DMS114 treated with DMSO at 0.1 percent for 48 hours (cell line): ENCODE data around the gene VPS26C.
"Not testable (repeated sequence)": the region's sequence is repeated elsewhere in the genome, so short reads cannot be mapped to it uniquely, and the experiment has no call there.

Experiments used
- DNase-seq: peaks from one replicate; lab custom pipeline; 2025; ENCODE audit not compliant: unreplicated experiment; lab: John Stamatoyannopoulos, UW

The VPS26C gene

DNA sequence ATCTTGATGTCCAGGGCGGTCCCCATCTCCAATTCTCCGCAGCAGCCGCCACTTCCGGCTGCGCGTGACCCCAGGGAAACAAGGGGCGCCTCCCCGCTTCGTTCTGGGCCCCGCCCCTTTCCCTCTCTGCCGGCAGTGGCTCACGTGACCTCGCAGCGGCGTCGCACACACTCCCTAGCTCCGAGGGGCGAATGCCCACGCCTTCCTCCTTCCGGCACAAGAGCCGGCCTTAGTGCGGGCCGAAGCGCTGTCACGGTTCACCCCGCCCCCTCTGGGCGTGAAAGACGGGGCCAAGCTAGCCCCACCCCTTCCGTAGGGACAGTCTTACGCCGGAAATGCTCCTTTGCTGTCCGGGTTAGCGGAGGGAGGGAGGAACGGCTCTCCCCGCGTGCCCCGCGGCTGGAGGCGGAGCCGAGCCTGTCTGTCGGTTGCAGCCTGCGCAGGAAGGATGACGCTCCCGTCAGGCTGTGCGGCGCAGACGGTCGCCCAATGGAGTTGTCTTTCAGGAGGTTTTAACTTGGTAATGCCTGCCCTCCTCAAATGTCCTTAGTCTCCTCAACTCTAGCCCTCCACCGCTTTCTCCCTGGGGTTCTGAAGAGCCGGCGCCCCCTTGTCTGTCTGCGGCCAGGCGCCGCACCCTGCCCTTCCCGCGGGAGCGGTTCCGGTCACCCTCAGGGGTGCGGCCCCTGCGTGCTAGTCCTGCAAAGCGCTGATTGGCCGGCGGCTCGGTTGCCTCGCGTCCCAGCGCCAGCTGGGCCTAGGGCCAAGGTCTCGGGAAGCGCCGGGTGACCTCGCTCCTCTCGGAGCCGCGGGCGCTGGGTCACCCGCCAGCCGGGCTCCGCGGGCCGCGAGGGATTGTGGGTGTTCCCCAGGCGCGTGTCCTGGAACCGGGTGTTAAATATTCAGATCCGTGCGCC lies at the start of gene VPS26C:
Gene VPS26C (minus strand): TSS at position 66 of the 917 bp plus-strand sequence. CDS start 40 bp downstream, at position 26.
- peak; percentile 95 for DNase-seq

DNA sequence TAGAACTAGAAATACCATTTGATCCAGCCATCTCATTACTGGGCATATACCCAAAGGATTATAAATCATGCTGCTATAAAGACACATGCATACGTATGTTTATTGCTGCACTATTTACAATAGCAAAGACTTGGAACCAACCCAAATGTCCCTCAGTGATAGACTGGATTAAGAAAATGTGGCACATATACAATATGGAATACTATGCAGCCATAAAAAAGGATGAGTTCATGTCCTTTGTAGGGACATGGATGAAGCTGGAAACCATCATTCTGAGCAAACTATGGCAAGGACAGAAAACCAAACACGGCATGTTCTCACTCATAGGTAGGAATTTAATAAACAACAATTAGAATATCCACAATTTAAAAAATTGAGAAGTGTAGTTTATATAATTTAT lies 48.9 kb upstream of the VPS26C start:
- not testable (repeated sequence) for DNase-seq

DNA sequence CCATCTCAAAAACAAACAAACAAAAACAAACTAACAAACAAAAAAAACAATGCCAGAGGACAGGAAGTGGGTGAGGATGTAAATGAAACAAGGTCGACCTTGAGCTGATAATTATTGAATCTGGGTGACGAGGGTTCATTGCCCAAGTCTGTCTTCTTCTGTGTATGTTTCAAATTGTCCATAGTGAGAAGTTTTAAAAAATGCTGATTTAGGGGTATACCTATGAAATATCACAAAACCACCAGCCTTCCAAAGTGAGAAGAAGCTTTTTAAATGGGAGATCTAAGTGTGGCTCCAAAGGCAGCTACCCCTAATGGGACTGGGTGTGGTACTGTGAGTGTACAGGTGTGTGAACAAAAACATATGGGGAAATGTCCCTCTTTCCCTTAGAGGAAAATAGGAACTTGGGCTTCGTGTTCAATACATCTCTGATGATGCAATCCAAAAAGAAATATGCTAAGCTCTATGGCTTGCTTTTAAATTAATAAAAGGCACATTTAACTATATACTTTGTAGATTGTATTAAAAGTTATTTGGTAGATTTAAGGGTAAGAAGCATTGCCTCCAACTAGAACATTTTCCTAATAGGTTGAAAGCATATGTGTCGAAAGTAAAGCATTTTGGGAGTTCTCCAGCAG lies 33.1 kb upstream of the VPS26C start:
- DNase-seq, result no peak

DNA sequence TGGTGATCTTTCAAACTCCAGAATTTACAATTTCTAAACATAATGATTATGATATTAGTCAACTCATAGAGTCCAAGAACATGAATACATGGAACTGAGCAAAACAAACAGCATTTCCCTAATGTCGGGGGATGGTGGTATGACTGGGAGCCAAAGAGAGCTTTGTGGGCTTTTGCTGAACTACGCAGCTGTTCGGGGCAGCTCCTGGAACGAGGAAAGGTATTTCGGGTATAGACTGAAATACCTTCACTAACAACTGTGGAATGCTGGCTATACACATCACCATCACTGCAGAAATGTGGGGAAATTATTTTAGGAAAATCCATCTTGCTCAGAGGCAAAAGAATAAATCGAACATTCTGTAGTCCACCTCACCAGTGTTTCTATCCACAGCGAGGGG lies 30.2 kb upstream of the VPS26C start:
- no peak for DNase-seq

DNA sequence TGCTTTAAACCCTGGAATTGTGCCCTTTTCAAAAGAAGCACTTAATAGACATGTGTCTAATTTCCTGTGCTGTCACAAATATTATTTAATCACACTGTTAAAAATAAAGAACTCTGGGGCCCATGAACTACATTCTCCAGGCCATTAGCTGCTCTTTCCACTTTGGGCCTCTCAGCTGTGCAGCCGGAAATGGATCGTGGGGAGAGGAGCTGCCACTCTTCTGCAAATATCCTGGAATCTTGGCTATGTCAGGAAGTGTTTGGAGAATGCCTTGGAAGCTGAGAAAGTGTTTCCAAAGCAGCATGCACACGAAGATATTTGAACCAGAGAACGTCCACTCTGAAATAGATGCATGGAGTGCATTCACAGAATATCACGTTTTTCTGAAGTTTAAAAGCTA lies 27.5 kb upstream of the VPS26C start:
- no peak for DNase-seq

DNA sequence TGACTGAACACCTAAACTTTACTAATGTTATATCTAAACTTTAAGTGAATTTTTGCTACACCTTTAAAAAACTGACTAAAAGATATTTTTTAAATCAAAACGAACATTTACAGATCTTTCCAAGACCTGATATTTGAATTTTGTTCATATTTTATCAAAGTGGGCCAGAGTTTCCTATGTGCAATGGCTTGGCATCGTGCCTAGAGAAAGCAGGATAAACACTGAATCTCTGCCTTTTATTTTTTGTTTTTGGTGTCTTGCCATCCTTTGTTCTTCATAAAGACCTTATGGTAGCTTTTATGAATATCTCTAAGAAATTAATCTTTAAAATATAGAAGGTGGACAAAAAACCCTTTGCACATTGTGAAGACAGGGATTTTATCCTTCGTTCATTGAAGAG lies 25.8 kb upstream of the VPS26C start:
- no peak for DNase-seq

DNA sequence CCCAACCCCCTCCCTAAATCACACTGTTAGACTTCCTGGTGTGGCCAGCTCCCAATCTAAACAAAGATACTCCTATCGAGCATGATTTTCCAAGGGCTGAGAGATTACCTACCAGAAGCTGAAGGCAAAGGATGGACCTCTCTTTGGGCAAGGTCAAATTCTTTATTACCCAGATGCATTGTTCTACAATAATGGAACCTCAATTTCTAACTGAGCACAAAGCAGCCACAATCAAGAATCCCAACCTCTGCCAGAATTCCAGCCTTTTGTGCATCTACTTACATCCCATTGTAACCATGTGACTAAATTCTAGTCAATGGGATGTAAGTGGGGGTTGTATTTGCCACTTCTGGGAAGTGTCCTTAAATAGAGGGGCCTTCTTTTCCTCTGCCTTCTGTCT lies 24.9 kb upstream of the VPS26C start:
- no peak for DNase-seq

DNA sequence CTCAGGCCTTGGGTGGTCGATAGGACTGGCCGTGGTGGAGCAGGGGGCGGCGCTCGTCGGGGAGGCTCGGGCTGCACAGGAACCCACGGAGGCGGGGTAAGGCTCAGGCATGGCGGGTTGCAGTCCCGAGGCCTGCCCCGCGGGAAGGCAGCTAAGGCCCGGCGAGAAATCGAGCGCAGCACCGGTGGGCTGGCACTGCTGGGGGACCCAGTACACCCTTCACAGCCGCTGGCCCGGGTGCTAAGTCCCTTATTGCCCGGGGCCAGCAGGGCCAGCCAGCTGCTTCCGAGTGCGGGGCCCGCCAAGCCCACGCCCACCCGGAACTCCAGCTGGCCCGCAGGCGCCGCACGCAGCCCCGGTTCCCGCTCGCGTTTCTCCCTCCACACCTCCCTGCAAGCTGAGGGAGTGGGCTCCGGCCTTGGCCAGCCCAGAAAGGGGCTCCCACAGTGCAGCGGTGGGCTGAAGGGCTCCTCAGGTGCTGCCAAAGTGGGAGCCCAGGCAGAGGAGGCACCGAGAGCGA lies 16.1 kb upstream of the VPS26C start:
- not testable (repeated sequence) for DNase-seq

DNA sequence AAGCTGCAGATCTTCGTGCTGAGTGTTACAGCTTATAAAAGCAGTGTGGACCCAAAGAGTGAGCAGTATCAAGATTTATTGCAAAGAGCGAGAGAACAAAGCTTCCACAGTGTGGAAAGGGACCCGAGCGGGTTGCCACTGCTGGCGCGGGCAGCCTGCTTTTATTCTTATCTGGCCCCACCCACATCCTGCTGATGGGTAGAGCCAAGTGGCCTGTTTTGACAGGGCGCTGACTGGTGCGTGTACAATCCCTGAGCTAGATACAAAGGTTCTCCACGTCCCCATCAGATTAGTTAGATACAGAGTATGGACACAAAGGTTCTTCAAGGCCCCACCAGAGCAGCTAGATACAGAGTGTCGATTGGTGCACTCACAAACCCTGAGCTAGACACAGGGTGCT lies 15.5 kb upstream of the VPS26C start:
- not testable (repeated sequence) for DNase-seq

DNA sequence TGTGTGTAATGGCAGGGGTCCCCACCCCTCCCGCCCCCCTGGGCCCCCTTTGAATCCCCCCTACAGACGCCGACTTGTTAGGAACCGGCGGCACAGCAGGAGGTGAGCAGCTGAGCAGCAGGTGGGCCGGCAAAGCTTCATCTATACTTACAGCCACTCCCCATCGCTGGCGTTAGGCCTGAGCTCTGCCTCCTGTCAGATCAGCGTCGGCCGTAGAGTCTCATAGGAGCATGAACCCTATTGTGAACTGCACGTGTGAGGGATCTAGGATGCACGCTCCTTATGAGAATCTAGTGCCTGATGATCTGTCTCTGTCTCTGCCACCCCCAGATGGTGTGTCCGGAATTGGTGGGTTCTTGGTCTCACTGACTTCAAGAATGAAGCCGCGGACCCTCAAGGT lies 14.9 kb upstream of the VPS26C start:
- no peak for DNase-seq

DNA sequence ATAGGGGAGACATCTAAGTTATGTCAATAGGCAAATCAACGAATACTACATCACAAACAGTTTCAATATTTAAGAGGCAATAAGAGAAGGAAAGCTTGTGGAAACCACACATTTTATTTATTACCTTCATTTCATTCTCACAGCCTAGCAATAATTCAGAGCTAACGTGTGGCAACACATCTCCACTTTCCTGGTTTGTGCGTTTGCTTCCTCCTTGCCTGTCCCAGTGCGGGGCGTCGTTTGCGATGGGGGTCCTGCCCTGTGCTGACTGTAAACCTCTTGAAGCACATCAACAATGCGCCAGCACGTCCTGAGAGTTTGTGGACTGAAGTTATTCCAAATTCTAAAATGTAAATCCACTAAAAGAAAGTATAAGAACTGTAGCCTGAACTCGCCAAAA lies 14.4 kb upstream of the VPS26C start:
- DNase-seq, result no peak

DNA sequence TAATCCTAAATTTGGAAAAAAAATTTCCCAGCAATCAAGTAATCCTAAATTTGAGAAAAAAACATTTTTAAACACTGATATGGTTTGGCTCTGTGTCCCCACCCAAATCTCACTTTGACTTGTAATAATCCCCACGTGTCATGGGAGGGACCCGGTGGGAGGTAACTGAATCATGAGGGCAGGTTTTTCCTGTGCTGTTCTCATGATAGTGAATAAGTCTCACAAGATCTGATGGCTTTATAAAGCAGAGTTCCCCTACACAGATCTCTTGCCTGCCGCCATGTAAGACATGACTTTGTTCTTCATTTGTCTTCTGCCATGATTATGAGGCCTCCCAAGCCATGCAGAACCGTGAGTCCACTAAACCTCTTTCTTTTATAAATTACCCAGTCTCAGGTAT lies 12.1 kb upstream of the VPS26C start:
- not testable (repeated sequence) for DNase-seq

DNA sequence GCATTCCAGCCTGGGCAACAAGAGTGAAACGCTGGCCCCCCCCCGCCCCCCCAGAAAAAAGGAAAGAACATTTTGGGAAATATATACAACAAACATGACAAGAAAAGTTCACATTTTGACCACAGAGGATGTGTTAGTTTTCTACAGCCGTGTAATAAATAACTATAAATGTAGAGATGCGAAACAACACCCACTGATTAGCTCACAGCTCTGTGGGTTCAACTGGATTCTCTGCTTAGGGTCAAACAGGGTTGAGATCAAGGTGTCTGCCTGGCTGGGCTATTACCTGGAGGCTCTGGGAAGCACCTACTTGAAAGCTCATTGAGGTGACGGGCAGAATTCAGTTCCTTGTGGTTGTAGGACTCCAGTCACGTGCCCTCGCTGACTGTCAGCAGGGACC lies 11.1 kb upstream of the VPS26C start:
- no peak for DNase-seq

DNA sequence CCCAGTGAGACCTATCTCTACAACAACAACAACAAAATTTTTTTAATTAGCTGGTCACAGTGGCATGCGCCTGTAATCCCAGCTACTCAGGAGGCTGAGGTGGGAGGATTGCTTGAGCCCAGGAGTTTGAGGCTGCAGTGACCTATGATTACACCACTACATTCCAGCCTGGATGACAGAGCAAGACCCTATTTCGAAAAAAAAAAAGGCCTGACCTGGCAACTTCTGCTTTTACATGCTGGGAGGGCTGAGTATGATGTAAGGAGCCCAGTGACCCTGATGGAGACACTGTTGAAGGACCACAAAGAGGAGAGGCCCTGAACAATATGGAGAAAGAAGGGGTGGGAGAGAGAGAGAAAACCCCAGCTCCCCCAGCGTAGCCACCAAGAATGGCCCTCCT lies 9.2 kb upstream of the VPS26C start:
- no peak for DNase-seq

DNA sequence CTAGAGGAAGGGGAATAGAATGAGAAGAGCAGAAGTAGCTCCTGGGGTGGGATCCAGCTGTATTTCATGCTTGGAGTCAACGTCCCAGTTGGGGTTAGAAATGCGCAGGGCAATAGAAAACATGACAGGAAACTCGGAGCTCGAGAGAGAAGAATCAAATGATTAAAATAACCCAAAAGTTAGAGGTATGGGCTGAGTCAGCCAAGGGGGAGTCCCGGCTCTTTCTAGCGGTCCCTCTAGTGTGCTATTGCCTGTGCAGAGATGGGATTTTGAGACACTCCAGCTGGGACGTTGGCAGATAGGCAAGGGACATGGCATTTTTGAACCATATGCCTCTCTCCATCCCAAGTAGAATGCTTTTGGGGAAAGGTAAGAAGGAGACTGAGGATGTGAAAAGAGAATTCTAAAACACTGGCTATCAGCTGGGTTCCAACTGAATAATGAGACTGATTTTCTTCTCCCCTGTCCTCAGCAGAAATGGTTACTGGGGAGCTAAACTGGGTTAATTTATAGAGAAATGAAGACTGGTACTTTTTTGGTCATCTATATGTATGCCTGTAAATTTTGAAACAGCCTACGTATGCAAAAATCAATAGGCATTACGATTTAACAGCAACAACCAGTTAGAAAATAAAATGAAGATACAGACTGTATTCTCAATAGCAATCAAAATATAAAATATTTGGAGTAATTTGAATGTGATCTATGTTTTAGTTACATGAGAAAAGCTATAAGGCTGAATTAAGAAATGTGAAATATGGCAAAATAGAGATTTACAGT lies 7.0 kb upstream of the VPS26C start:
- DNase-seq, result no peak

DNA sequence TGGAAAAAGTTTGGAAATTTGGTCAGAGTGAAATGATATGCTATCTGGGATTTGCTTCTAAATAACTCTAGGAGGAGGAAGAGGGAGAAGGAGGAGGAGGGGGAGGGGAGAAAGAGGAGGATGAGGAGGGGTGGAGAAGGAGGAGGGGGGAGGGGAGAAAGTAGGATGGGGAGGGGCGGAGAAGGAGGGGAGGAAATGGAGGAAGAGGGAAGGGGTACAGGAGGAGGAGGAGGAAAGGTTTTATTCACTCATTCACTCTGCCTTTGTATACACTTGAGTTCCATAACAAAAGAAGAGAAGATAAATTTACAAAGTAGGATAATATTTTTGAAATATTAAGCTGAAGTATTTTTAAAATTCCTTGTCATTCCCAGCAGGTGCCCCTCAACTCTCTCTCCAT lies 6.3 kb upstream of the VPS26C start:
- DNase-seq, result no peak

DNA sequence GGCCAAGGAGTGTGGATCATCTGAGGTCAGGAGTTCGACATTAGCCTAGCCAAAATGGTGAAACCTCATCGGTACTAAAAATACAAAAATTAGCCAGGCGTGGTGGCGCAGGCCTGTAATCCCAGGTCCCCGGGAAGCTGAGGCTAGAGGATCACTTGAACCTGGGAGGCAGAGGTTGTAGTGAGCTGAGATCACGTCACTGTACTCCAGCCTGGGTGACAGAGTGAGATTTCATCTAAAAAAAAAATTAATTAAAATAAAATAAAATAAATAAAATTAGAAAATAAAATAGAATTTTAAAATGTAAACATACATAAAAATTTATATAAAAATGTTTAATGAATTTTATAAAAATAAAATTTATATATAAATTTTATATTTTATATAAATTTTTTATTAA lies 5.8 kb upstream of the VPS26C start:
- DNase-seq, result no peak

DNA sequence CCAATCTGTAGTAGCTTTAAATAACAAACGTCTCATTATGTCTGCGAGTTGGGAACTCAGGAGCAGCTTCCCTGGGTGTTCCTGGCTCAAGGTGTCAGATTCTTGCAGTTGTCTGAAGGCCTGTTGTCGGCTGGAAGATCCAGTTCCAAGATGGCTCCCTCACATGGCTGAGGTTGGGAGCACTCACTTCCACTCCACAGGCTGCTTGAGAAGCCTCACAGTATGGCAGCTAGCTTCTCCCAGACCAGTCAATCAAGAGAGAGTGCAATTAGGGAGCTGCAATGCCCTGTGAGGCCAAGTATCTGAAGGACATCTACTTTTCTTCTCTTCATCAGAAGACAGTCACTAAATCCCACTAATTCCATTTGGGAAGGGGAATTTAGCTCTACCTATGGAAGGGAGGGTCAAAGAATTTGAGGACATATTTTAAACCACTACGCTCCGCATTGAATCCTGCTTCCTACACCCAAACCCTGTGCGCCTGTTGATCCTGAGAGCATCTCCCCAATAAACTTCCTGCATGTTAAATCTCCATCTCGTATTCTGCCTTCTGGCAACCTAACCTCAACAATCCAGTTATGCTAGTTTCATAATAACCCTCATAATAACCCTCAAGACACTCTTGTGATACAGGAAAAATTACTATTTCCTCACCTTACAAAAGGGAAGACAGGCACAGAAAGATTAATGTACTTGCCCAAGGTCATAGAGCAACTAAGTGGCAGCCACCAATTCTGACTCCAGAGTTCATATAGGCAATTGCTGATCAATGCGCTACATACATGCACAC lies 3.6 kb upstream of the VPS26C start:
- no peak for DNase-seq

DNA sequence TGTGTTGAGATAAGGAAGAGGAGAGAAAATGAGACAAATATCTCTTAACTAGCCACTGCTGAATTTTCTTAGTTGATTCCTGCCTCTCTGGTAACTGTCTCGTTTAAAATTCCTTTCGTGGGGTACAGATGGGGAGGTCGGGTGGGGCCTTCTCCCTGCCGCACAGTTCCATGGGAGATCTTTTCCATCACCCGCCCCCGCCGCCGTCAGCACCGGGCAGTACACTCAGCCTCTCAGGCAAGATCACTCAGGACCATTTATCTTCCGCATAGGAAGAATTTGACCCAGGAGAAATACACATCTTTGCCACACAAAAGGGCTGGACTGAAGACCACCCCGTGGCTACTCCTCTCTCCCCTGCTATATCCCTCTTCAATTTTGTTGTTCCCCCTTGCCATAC lies 2.3 kb upstream of the VPS26C start:
- no peak for DNase-seq

DNA sequence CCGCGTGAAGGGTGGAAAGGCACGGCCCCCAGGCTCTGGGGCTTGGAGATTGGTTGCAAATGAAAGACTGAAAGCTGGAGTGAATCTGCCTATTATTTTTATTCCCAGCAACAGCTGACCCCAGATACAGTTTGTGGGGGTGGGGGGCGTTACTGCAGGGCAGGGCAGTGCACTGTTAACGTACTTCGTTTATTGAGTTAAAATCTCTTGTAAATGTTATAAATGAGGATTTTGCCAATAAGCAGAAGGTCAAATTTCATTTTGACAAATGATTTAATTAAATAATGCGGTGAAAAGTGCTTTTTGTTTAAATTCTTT lies 1.0 kb upstream of the VPS26C start:
- DNase-seq, result no peak
